ENCODE data around the gene ADAD2.

ADAD2 gene

GRCh38 chr16:84226026-84226425 is 35.1 kb downstream of the ADAD2 start:
- DNase-seq: no peak

- no peak for DNase-seq
Observed at GRCh38 chr16:84227548-84227947, 36.6 kb downstream of the ADAD2 start.

GRCh38 chr16:84228256-84228838 is 37.4 kb downstream of the ADAD2 start:
- DNase-seq: no peak

GRCh38 chr16:84229471-84229870 is 38.5 kb downstream of the ADAD2 start:
- no peak for DNase-seq

- DNase-seq: no peak
Observed at GRCh38 chr16:84232060-84232459, 41.1 kb downstream of the ADAD2 start.

- DNase-seq: no peak
Observed at GRCh38 chr16:84232969-84233368, 42.0 kb downstream of the ADAD2 start.

- DNase-seq: no peak
Observed at GRCh38 chr16:84233748-84234147, 42.8 kb downstream of the ADAD2 start.

- DNase-seq: no peak
Observed at GRCh38 chr16:84234321-84235241, 43.6 kb downstream of the ADAD2 start.

- DNase-seq: no peak
Observed at GRCh38 chr16:84236671-84237070, 45.7 kb downstream of the ADAD2 start.

GRCh38 chr16:84237994-84238750 is 47.2 kb downstream of the ADAD2 start:
- DNase-seq: no peak

- no peak for DNase-seq
Observed at GRCh38 chr16:84239141-84239769, 48.3 kb downstream of the ADAD2 start.

- no peak for DNase-seq
Observed at GRCh38 chr16:84239909-84240308, 49.0 kb downstream of the ADAD2 start, which contains the start of gene KCNG4. KCNG4 (minus strand) TSS chr16:84240012; CDS start chr16:84237485, 2,527 bp downstream.

GRCh38 chr16:84240455-84240854 is 49.5 kb downstream of the ADAD2 start:
- no peak for DNase-seq

GRCh38 chr16:84241778-84242177 is 50.8 kb downstream of the ADAD2 start:
- DNase-seq: no peak

- DNase-seq: no peak
Observed at GRCh38 chr16:84242839-84243238, 51.9 kb downstream of the ADAD2 start.

GRCh38 chr16:84243732-84244131 is 52.8 kb downstream of the ADAD2 start:
- no peak for DNase-seq

GRCh38 chr16:84244728-84245127 is 53.8 kb downstream of the ADAD2 start:
- no peak for DNase-seq

GRCh38 chr16:84245956-84246678 is 55.2 kb downstream of the ADAD2 start:
- DNase-seq: no peak

- no peak for DNase-seq
Observed at GRCh38 chr16:84246679-84247077, 55.7 kb downstream of the ADAD2 start.
